HG03354 (cell line): ENCODE results near the gene IGF1.

Source experiments
- ATAC-seq: cut with Tn5 transposase; IDR thresholded peaks from one replicate; pipeline ENCODE4 v1.9.1; 2021; ENCODE audit warnings: mild to moderate bottlenecking; ENCODE audit not compliant: unreplicated experiment, poor library complexity, severe bottlenecking

IGF1 gene

GRCh38 chr12:102435827-102436436 is 44.4 kb downstream of the IGF1 start:
- ATAC-seq = no peak

- no peak for ATAC-seq
Observed at GRCh38 chr12:102433304-102433703, 47.1 kb downstream of the IGF1 start.

- ATAC-seq = no peak
Observed at GRCh38 chr12:102430661-102431060, 49.7 kb downstream of the IGF1 start.

- ATAC-seq = no peak
Observed at GRCh38 chr12:102429211-102430154, 50.9 kb downstream of the IGF1 start.

GRCh38 chr12:102427543-102427941 is 52.8 kb downstream of the IGF1 start:
- no peak for ATAC-seq

- ATAC-seq = no peak
Observed at GRCh38 chr12:102426599-102427542, 53.5 kb downstream of the IGF1 start.

GRCh38 chr12:102425109-102426039 is 55.0 kb downstream of the IGF1 start:
- no peak for ATAC-seq

GRCh38 chr12:102423462-102423861 is 56.9 kb downstream of the IGF1 start:
- ATAC-seq = no peak

GRCh38 chr12:102421802-102422583 is 58.4 kb downstream of the IGF1 start:
- no peak for ATAC-seq

- ATAC-seq = no peak
Observed at GRCh38 chr12:102419094-102419764, 61.1 kb downstream of the IGF1 start.

- ATAC-seq = no peak
Observed at GRCh38 chr12:102417055-102417454, 63.3 kb downstream of the IGF1 start.

GRCh38 chr12:102415515-102415914 is 64.8 kb downstream of the IGF1 start:
- ATAC-seq = no peak

GRCh38 chr12:102413396-102413795 is 67.0 kb downstream of the IGF1 start:
- ATAC-seq = no peak

- no peak for ATAC-seq
Observed at GRCh38 chr12:102410511-102410910, 69.9 kb downstream of the IGF1 start.

GRCh38 chr12:102408487-102409297 is 71.7 kb downstream of the IGF1 start:
- no peak for ATAC-seq

- no peak for ATAC-seq
Observed at GRCh38 chr12:102407776-102408486, 72.4 kb downstream of the IGF1 start.
